ENCODE data around the gene EXPH5.

GRCh38 chr11:108635106-108635505 is 41.5 kb upstream of the EXPH5 start:
- TF ChIP-seq EZH2 (IDR thresholded peaks at IDR 0.05; ENCODE audit: borderline replicate concordance, low read length) (no peak), CTCF (conservative IDR thresholded peaks at IDR 0.05 in 1 of 2, IDR thresholded peaks at IDR 0.05 in 1 of 2; ENCODE audit: extremely low read depth in 1 of 2, insufficient read depth in 1 of 2, low read depth in 1 of 2, low read length in 2 of 2) (no peak)

Data from mammary epithelial cell (primary cell).